Adrenal gland (tissue), 19 donors: ENCODE data around the gene CYBB. TPM values are rescaled to one million over a fixed set of nuclear protein-coding genes. Genes with fewer than 3 reads are reported as not detected.

Experiments
- DNase-seq, 7 donors: peaks; one replicate each; pipeline ENCODE4 v3.0.0-alpha.2; 2019 to 2020
- H3K27ac ChIP-seq, 5 donors: fragments of 200-600 bp; sonication (generic) in 4 of 5; 1 replicate in 3 of 5; 2 replicates in 2 of 5; pipeline versions ENCODE4 v1.5.1 to v1.8.0; 2016 to 2020; ENCODE audit warnings: mild to moderate bottlenecking in 1 of 5
- H3K27me3 ChIP-seq: fragments of 200-600 bp; 2 replicates; pipeline ENCODE4 v1.8.0; 2021
- H3K36me3 ChIP-seq, 2 donors: fragments of 200-600 bp; replicated peaks in 1 of 2; 1 replicate in 1 of 2; 2 replicates in 1 of 2; pipeline versions ENCODE4 v1.5.1 to v1.8.0; 2018 to 2022
- H3K4me1 ChIP-seq, 2 donors: fragments of 200-600 bp; replicated peaks in 1 of 2; 1 replicate in 1 of 2; 2 replicates in 1 of 2; pipeline versions ENCODE4 v1.5.1 to v1.8.0; 2018 to 2021
- H3K4me3 ChIP-seq, 4 donors: fragments of 200-600 bp; sonication (generic) in 3 of 4; one replicate each; pipeline ENCODE4 v1.5.1; 2016 to 2018
- H3K9me3 ChIP-seq, 3 donors: fragments of 200-600 bp; sonication (generic) in 1 of 3; replicated peaks in 1 of 3; 1 replicate in 2 of 3; 2 replicates in 1 of 3; pipeline versions ENCODE4 v1.5.1 to v1.8.0; 2016 to 2021
- CTCF ChIP-seq, 6 experiments: fragments of 450-650 bp in 4 of 6; fragments of 200-600 bp in 2 of 6; sonication (generic) in 1 of 6; IDR thresholded peaks; 1 replicate in 5 of 6; 2 replicates in 1 of 6; pipeline versions ENCODE4 v1.5.1 to v1.8.0; 2016 to 2021; ENCODE audit warnings: antibody characterized with exemption in 6 of 6, mild to moderate bottlenecking in 2 of 6, moderate library complexity in 1 of 6
- POLR2A ChIP-seq, 2 donors: fragments of 450-650 bp; IDR thresholded peaks; one replicate each; pipeline ENCODE4 v1.6.1; 2017; ENCODE audit warnings: antibody characterized with exemption in 2 of 2, mild to moderate bottlenecking in 2 of 2, moderate library complexity in 1 of 2
- WGBS, 4 donors: extraction: QIAGEN DNeasy Blood & Tissue Kit in 2 of 4; methylation state at CpG; one replicate each; pipeline versions ENCODE4 v1.1.5 to v1.1.7; 2013 to 2017; 5-methylcytosine and 5-hydroxymethylcytosine counted together
- intact Hi-C, 2 donors: fragments of 100-400 bp; cut with DNase I; formaldehyde crosslinking; loops; one replicate each; pipeline versions ENCODE4 v1.14.1 to v1.15.0; 2022 to 2023
- long read RNA-seq, 10 donors: library from polyadenylated mRNA in 3 of 10; unstranded in 2 of 10; stranded (forward) in 1 of 10; transcript quantifications; one replicate each; pipeline ENCODE4 v2.0.0 and lab custom pipeline, GENCODE V29; 2021 to 2026
- polyA plus RNA-seq, 3 donors: library from polyadenylated mRNA; stranded (reverse); fragments of 200-250 nt in 2 of 3; fragments of 350-450 nt in 1 of 3; fragmentation: Illumina TruSeq in 1 of 3; extraction: RNeasy Lipid Tissue Mini Kit (QIAGEN cat#74804) in 1 of 3; gene quantifications; one replicate each; pipeline ENCODE4 v1.2.3, GENCODE V29; 2013 to 2014
- total RNA-seq, 9 donors: library from RNA; depleted of rRNA in 4 of 9; stranded (reverse); fragments of >200 nt in 4 of 9; fragments of 120-200 nt in 1 of 9; fragmentation: NEBNext Ultra II Directional in 1 of 9; extraction: Animal tissue kit (Norgen Biotek cat#: 25700) in 1 of 9; gene quantifications; one replicate each; pipeline versions ENCODE4 v1.1.0 to v1.2.4, GENCODE V29; 2013 to 2023
- donor health status: healthy with polysubstance abuse.
- donor health status: Bipolar disorder and iron deficiency.
- donor health status: DM: yes; HTN: yes; CAD: no.
- donor health status: DM: no; HTN: no; CAD: no.
- donor health status: DM: no; HTN: no; CAD: no.
- donor health status: DM: yes; HTN: yes; CAD: no.

The CYBB gene
- total RNA-seq (100 to 1,000 TPM in 2 of 9 donors, 10 to 100 TPM in 6, 1 to 10 TPM in 1; 10.0 to 153 (median 64.1) TPM), polyA plus RNA-seq (10 to 100 TPM in 1 of 3 donors, 1 to 10 TPM in 2; 5.5 to 22.9 (median 8.8) TPM)
- long read RNA-seq, donor 1 = 0 reads
- long read RNA-seq, donor 2, full-length matches to known transcripts = 5 of 5 reads
- long read RNA-seq, donor 2, partial matches to known transcripts = 0 of 5 reads
- long read RNA-seq, donor 2, other reads (novel, unspliced or antisense) = 0 of 5 reads
- long read RNA-seq, donor 3, full-length matches to known transcripts = 2 of 2 reads
- long read RNA-seq, donor 3, partial matches to known transcripts = 0 of 2 reads
- long read RNA-seq, donor 3, other reads (novel, unspliced or antisense) = 0 of 2 reads
- long read RNA-seq, donor 4, full-length matches to known transcripts = 6 of 11 reads
- long read RNA-seq, donor 4, partial matches to known transcripts = 3 of 11 reads
- long read RNA-seq, donor 4, other reads (novel, unspliced or antisense) = 2 of 11 reads
- long read RNA-seq, donor 5, full-length matches to known transcripts = 17 of 21 reads
- long read RNA-seq, donor 5, partial matches to known transcripts = 1 of 21 reads
- long read RNA-seq, donor 5, other reads (novel, unspliced or antisense) = 3 of 21 reads
- long read RNA-seq, donor 6, full-length matches to known transcripts = 11 of 15 reads
- long read RNA-seq, donor 6, partial matches to known transcripts = 2 of 15 reads
- long read RNA-seq, donor 6, other reads (novel, unspliced or antisense) = 2 of 15 reads
- long read RNA-seq, donor 7 = 0 reads
- long read RNA-seq, donor 8 = 0 reads
- long read RNA-seq, donor 9 = 0 reads
- long read RNA-seq, donor 10 = 0 reads

- Histone ChIP-seq H3K27me3 (no peaks in the 10 kb centered on the region), H3K4me1 (no peaks in the 10 kb centered on the region), H3K36me3 (no peaks in the 10 kb centered on the region), H3K9me3 (no peaks in the 10 kb centered on the region), H3K4me3 (peak within 1 kb of the TSS in 1 of 4 donors; percentile 26), H3K27ac (no peak within 1 kb of the TSS)
- TF ChIP-seq POLR2A (IDR thresholded peaks at IDR 0.05) (no peak), CTCF (IDR thresholded peaks at IDR 0.05) (no peak)
- intact Hi-C loops = no loop called here
- 52 to 83% (median 62%) methylated on average over 2 of the region's 2 CpGs for WGBS, 4 donors
- DNase-seq = no peak
Measured at GRCh38 chrX:37779857-37780256, at the start of gene CYBB. Gene CYBB (plus strand): TSS chrX:37780059. CDS start chrX:37780078, 19 bp downstream.

DNA sequence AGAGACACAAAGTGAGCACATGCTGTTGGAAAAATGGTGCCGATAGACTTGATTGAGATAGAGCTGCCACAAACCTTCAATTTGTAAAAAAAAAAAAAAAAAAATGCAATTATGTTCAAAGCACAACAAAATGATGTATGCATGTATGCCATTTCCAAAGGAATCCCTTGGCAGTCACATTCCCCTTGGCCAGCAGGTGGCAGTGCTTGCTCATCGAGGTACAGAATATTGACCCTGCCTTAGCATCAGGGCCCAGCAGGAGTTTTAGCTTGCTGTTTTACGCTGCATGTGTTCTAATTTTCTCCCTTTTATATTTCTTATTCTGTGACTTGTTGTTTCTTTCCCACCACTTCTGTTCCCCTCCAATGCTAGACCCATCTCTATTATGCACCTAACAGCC lies 34.5 kb upstream of the CYBB start:
- intact Hi-C loops = loop anchor here (10.0 kb wide), 3 partner anchors 79 to 429 kb away; partner anchors contain the start of gene SYTL5 (in 1 of the 2)
- 11 to 17% (median 13%) methylated on average over 3 of the region's 3 CpGs for WGBS, 4 donors
- H3K36me3 ChIP-seq = no peaks in the 10 kb centered on the region
- no peak overlapping the region for H3K27ac ChIP-seq
- H3K4me1 ChIP-seq = no peaks in the 10 kb centered on the region
- DNase-seq = peak; percentile 74 to 86 (median 78)
- no peaks in the 10 kb centered on the region for H3K27me3 ChIP-seq
- H3K4me3 ChIP-seq = no peak overlapping the region
- H3K9me3 ChIP-seq = no peaks in the 10 kb centered on the region
- TF ChIP-seq POLR2A (IDR thresholded peaks at IDR 0.05) (no peak), CTCF (IDR thresholded peaks at IDR 0.05) (peak; percentile 82 to 92 (median 84))

DNA sequence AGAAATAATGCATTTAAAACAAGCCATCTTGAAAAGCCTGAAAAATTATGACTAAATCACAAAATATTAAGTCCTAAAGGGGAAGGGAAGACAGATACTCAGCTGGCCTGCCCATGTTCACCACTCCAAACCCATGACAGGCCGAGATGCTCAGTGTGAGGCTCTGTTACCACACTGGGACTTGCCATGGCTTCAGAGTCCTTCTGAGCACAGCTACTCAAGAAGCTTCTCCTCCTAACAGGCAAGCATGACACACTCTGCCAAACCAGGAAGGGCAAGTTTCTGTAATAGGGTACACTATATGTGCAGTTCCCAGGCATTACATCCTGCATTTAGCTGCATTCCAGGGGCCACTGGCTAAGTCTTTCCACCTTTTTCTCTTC lies 34.0 kb upstream of the CYBB start:
- Histone ChIP-seq H3K27me3 (no peaks in the 10 kb centered on the region), H3K27ac (peak overlapping the region in 1 of 5 donors; percentile 40), H3K4me3 (no peak overlapping the region), H3K4me1 (no peaks in the 10 kb centered on the region), H3K9me3 (no peaks in the 10 kb centered on the region), H3K36me3 (no peaks in the 10 kb centered on the region)
- TF ChIP-seq POLR2A (IDR thresholded peaks at IDR 0.05) = no peak
- TF ChIP-seq CTCF (IDR thresholded peaks at IDR 0.05) = no peak
- intact Hi-C loops = loop anchor here (10.0 kb wide), 3 partner anchors 79 to 429 kb away; partner anchors contain the start of gene SYTL5 (in 1 of the 2)
- DNase-seq = no peak
- WGBS, 4 donors = 68 to 79% (median 71%) methylated on average over 1 of the region's 1 CpG; no CpG with 5 or more reads in 1 of the 4 donors
